HG02678 (cell line): ENCODE measurements around the gene DIAPH1.

Experiments used
- ATAC-seq: cut with Tn5 transposase; IDR thresholded peaks from one replicate; pipeline ENCODE4 v1.9.1; 2021; ENCODE audit warnings: mild to moderate bottlenecking, moderate library complexity; ENCODE audit not compliant: unreplicated experiment

Gene DIAPH1

DNA sequence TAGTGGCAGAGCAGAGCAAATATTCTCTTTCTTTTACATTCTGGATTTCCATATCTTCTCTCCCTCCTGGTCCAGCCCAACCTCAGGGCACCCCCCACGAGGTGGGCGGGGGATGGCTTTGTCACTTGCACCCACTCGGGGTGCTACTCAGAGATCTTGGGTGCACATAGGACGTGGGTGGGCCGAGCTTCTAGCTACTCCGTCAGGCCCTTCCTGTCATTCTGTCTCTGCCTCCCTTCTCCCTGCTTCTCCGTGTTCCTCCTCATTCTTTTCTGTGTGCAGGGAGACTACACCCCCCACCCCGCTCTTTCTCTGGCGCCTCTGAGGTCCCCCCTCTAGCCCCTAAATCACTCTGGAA is 110.4 kb downstream of the DIAPH1 start:
- ATAC-seq: no peak

DNA sequence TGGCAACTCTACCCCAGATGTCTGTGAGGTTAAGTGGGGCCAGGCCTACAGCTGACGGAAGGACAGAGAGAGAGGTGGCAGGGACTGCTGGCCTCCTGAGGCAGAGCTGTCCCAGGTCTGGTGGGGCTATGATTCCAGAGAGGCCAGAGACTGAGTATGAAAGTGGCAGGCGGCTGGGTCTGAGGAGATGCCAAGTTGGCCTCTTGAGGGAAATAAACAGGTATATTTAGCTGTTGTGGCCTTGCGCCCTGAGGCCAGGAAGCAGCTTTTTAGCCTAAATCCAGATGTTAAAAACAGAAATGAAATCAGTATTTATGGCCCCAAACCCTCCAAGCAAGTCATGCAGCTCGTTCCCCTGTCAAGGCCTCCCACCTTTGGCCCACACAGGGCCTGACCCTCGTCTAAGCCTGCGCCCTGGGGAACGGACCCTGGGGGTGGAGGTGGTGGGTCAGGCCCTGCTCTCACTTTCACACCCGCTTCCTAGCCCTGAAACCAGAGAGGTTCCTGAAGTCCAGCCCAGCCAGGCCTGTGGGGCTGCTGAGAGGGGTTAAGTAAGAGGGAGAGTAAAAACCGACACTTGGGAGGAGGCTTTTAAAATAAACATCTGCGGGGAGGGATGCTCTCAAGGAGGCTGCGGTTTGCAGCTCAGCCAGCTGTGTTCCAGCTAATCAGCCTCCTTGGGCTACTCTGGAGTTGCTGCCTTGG is 111.3 kb downstream of the DIAPH1 start:
- ATAC-seq: peak; percentile 37

- ATAC-seq: no peak
These were observed 112.2 kb downstream of the DIAPH1 start for GRCh38 chr5:141506381-141507155.

DNA sequence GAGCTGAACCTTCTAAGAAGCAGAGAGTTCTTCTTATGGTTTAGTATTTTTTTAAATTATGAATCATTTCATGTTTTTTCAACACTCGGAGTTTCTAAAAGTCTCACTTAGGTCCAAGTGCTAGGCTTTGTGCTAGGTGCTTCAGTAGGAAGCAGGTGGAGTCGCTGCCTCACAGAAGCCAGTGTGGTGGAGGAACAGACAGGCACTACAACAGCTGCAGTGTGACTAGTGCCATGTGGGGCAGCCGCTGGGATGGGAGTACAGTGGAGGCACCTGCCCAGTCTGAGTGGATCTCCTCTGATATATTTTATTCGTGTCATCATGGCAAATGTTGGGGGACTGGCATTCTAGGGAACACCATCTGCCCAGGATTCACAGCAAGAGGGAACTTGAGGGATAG is 114.6 kb downstream of the DIAPH1 start:
- ATAC-seq: no peak

GRCh38 chr5:141503681-141504080 is 115.1 kb downstream of the DIAPH1 start:
- ATAC-seq: no peak

DNA sequence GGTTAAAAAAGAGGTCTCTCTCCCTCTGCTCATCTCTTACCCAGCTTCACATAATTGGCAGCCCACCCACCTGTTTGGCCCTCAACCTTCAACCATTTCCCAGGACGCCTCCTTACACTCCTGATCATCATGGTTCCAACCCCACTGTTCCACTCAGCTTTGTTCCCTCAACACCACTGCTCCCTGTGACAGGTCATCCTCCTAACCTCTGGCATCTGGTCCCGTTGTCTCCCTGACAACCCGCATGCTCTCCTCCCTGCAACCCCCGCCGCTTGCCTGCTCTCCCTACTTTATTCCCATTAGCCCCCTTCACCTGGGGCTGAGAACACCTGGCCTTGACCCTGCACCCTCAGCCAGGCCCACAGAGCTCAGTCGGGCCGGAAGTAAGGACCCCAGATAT is 117.0 kb downstream of the DIAPH1 start:
- ATAC-seq: no peak

GRCh38 chr5:141496038-141496437 is 122.8 kb downstream of the DIAPH1 start:
- ATAC-seq: no peak

DNA sequence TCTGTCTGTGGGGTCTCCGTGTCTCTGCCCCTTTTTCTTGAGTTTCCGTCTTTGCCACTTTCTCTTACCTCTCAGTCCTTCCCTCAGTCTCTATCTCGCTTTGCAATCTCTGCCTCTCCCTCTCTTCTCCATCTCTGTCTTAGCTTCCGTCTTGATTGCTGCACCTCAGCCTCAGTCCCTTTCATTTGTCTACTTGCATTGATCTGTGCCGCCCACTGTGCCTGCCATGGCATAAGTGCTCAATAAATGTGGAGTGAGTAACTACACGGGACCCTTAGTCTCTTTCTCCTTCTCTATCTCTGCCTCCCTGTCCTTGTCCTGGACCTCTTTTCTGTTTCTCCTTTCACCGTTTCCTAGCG is 123.4 kb downstream of the DIAPH1 start:
- ATAC-seq: no peak

GRCh38 chr5:141494761-141495452 is 123.9 kb downstream of the DIAPH1 start:
- ATAC-seq: no peak

GRCh38 chr5:141493500-141494422 is 125.0 kb downstream of the DIAPH1 start:
- ATAC-seq: no peak

GRCh38 chr5:141492168-141492885 is 126.5 kb downstream of the DIAPH1 start:
- ATAC-seq: peak; percentile 47

GRCh38 chr5:141491323-141492167 is 127.3 kb downstream of the DIAPH1 start:
- ATAC-seq: peak; percentile 21

DNA sequence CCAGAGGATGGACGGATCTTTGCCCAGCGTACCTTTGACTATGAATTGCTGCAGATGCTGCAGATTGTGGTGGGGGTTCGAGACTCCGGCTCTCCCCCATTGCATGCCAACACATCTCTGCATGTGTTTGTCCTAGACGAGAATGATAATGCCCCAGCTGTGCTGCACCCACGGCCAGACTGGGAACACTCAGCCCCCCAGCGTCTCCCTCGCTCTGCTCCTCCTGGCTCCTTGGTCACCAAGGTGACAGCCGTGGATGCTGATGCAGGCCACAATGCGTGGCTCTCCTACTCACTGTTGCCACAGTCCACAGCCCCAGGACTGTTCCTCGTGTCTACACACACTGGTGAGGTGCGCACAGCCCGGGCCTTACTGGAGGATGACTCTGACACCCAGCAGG is 128.0 kb downstream of the DIAPH1 start:
- no peak for ATAC-seq

- ATAC-seq: no peak
These were observed 128.5 kb downstream of the DIAPH1 start for GRCh38 chr5:141490271-141490670.

GRCh38 chr5:141489841-141490240 is 129.0 kb downstream of the DIAPH1 start:
- ATAC-seq: no peak

DNA sequence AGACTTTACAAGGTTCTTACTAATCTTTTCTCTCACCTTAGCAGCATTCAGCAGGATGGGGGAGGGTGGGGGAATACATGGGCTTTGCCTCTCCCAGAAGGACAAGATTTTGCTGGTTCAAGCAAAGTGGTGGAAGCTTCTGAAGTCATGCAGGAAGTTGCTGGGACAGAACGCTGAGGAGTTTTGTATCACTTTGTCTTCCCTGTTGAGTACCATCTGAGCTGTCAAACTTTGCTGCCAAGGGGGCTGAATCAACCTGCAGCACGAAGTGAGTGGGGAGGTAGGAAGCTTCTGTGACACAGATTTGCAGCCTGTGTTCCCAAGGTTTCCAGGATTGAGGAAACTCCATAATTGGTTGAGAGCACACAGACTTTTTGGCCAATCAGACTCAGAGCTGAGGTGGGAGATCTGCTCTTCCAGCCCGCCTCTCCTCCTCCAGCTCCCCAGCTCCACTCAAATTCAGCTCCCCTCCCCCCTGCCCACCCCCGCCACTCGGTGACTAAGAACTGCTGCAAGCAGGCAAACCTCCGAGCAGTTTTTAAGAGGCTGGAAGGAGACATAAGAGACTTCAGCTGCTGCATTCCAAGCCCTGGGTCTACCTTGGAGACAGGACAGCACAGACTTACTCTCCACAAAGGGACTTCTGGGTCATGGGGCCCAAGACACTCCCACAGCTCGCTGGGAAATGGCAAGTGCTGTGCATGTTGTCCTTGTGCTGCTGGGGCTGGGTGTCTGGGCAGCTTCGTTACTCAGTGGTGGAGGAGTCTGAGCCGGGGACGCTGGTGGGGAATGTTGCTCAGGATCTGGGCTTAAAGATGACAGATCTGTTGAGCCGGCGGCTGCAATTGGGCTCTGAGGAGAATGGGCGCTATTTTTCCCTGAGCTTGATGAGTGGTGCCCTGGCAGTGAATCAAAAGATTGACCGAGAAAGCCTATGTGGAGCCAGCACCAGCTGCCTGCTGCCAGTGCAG is 129.9 kb downstream of the DIAPH1 start, which contains the start of gene PCDHGC5:
Gene PCDHGC5 (plus strand): TSS at position 491 of the 971 bp plus-strand sequence. CDS start 160 bp downstream, at position 651.
- ATAC-seq: no peak

DNA sequence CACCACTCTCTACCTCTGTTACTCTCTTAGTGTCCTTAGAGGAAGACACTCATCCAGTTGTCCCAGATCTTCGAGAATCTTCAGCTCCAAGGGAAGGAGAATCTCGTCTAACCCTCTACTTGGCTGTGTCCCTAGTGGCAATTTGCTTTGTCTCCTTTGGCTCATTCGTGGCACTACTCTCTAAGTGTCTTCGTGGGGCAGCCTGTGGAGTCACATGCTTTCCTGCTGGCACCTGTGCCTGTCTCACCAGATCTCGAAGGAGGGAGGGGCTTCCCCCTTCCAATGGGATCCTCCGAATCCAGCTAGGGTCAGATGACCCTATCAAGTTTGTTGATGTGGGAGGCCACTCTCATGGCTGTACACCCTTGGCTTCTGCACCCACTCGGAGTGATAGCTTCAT is 131.7 kb downstream of the DIAPH1 start:
- no peak for ATAC-seq

DNA sequence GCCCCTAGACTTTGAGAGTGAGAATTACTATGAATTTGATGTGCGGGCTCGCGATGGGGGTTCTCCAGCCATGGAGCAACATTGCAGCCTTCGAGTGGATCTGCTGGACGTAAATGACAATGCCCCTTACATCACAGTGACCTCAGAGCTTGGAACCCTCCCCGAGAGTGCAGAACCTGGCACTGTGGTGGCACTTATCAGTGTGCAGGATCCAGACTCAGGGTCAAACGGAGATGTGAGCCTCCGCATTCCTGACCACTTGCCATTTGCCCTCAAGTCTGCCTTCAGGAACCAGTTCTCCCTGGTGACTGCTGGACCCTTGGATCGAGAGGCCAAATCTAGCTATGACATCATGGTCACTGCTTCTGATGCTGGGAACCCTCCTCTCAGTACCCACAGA is 132.7 kb downstream of the DIAPH1 start:
- no peak for ATAC-seq
